Neutrophil (primary cell): ENCODE data around the gene USP17L22.
"Not testable (repeated sequence)": the region's sequence is repeated elsewhere in the genome, so short reads cannot be mapped to it uniquely, and the experiment has no call there.

ENCODE experiments used
- H3K27ac ChIP-seq: fragments of 200-600 bp; sonication (generic); 2 replicates; pipeline ENCODE4 v1.5.1; 2016; ENCODE audit warnings: mild to moderate bottlenecking, moderate library complexity
- H3K27me3 ChIP-seq: fragments of 200-600 bp; sonication (generic); 2 replicates; pipeline ENCODE4 v1.6.0; 2016; ENCODE audit warnings: mild to moderate bottlenecking
- H3K36me3 ChIP-seq: fragments of 200-600 bp; sonication (generic); 2 replicates; pipeline ENCODE4 v1.5.1; 2017
- H3K4me1 ChIP-seq, 2 experiments: fragments of 200-600 bp in 1 of 2; sonication (generic) in 1 of 2; 1 replicate in 1 of 2; 2 replicates in 1 of 2; pipeline versions ENCODE4 v1.5.1 to v1.6.1; 2013 to 2016; ENCODE audit warnings: low read depth in 1 of 2, low read length in 1 of 2, mild to moderate bottlenecking in 1 of 2, moderate library complexity in 1 of 2; ENCODE audit not compliant: control insufficient read depth in 1 of 2, insufficient read depth in 1 of 2
- H3K4me3 ChIP-seq, 2 experiments: fragments of 200-600 bp in 1 of 2; sonication (generic) in 1 of 2; 1 replicate in 1 of 2; 2 replicates in 1 of 2; pipeline ENCODE4 v1.5.1; 2013 to 2016; ENCODE audit warnings: low read depth in 1 of 2, low read length in 1 of 2, mild to moderate bottlenecking in 1 of 2, moderate library complexity in 1 of 2
- H3K9me3 ChIP-seq: fragments of 200-600 bp; sonication (generic); 2 replicates; pipeline ENCODE4 v1.5.1; 2016

USP17L22 gene, protein sequence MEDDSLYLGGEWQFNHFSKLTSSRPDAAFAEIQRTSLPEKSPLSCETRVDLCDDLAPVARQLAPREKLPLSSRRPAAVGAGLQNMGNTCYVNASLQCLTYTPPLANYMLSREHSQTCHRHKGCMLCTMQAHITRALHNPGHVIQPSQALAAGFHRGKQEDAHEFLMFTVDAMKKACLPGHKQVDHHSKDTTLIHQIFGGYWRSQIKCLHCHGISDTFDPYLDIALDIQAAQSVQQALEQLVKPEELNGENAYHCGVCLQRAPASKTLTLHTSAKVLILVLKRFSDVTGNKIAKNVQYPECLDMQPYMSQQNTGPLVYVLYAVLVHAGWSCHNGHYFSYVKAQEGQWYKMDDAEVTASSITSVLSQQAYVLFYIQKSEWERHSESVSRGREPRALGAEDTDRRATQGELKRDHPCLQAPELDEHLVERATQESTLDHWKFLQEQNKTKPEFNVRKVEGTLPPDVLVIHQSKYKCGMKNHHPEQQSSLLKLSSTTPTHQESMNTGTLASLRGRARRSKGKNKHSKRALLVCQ

DNA sequence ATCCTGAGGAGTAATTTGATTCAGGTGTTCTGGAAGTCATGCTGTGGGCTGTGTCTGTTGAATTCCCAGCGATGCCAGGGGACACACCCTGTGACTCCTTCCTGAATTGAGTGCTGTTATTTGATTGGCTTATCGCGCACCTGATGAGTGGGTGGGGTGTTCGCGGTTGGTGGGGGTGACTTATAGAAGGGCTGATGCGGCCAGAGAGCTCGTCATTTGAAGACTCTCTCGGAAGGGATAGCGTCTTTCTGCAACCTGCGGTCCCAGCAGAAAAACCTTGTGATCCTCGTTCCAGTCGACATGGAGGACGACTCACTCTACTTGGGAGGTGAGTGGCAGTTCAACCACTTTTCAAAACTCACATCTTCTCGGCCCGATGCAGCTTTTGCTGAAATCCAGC, at the start of gene USP17L22:
Gene USP17L22, plus strand, starts transcription at position 301 of the 400 bp plus-strand sequence. Its CDS starts 0 bp downstream, at position 301.
- not testable (repeated sequence) for H3K27me3 ChIP-seq, H3K4me3 ChIP-seq, H3K9me3 ChIP-seq, H3K27ac ChIP-seq, H3K4me1 ChIP-seq, H3K36me3 ChIP-seq

- not testable (repeated sequence) for H3K4me3 ChIP-seq, H3K36me3 ChIP-seq, H3K27ac ChIP-seq, H3K9me3 ChIP-seq, H3K4me1 ChIP-seq, H3K27me3 ChIP-seq
These were observed 47.6 kb upstream of the USP17L22 start, which contains the start of gene USP17L12 for GRCh38 chr4:9219852-9220251. TSS of gene USP17L12 (plus strand) at chr4:9220152. CDS start at chr4:9220152, 0 bp downstream.

GRCh38 chr4:9224596-9224995, 42.8 kb upstream of the USP17L22 start, which contains the start of gene USP17L13:
TSS of gene USP17L13 (plus strand) at chr4:9224896. CDS start at chr4:9224896, 0 bp downstream.
- H3K9me3 ChIP-seq, H3K4me1 ChIP-seq, H3K27ac ChIP-seq, H3K4me3 ChIP-seq, H3K27me3 ChIP-seq, H3K36me3 ChIP-seq: not testable (repeated sequence)

GRCh38 chr4:9230249-9230648, 37.2 kb upstream of the USP17L22 start:
- H3K27ac ChIP-seq, H3K27me3 ChIP-seq, H3K4me1 ChIP-seq, H3K4me3 ChIP-seq, H3K36me3 ChIP-seq, H3K9me3 ChIP-seq: not testable (repeated sequence)

DNA sequence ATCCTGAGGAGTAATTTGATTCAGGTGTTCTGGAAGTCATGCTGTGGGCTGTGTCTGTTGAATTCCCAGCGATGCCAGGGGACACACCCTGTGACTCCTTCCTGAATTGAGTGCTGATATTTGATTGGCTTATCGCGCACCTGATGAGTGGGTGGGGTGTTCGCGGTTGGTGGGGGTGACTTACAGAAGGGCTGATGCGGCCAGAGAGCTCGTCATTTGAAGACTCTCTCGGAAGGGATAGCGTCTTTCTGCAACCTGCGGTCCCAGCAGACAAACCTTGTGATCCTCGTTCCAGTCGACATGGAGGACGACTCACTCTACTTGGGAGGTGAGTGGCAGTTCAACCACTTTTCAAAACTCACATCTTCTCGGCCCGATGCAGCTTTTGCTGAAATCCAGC, 33.3 kb upstream of the USP17L22 start, which contains the start of gene USP17L15:
Gene USP17L15, plus strand, starts transcription at position 301 of the 400 bp plus-strand sequence. Its CDS starts 0 bp downstream, at position 301.
- not testable (repeated sequence) for H3K27me3 ChIP-seq, H3K36me3 ChIP-seq, H3K9me3 ChIP-seq, H3K4me3 ChIP-seq, H3K4me1 ChIP-seq, H3K27ac ChIP-seq

DNA sequence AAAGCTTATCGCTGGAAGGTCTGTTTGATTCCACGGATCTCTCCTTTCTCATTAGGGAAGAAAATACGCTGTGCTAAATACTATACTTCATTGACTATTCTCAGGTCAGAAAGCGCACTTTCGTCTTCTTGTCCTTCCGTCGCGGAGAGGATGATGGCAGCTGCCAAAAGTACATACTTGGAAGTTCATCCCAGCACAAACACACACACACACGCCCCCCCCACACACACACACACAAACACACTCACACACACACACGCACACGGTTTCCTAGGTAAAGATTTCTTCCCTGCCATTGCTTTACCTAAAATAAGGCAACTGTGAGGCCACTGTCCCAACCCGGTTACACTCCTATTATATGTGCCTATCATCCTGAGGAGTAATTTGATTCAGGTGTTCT, 29.0 kb upstream of the USP17L22 start:
- not testable (repeated sequence) for H3K36me3 ChIP-seq, H3K4me3 ChIP-seq, H3K27me3 ChIP-seq, H3K4me1 ChIP-seq, H3K27ac ChIP-seq, H3K9me3 ChIP-seq

DNA sequence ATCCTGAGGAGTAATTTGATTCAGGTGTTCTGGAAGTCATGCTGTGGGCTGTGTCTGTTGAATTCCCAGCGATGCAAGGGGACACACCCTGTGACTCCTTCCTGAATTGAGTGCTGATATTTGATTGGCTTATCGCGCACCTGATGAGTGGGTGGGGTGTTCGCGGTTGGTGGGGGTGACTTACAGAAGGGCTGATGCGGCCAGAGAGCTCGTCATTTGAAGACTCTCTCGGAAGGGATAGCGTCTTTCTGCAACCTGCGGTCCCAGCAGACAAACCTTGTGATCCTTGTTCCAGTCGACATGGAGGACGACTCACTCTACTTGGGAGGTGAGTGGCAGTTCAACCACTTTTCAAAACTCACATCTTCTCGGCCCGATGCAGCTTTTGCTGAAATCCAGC, 23.8 kb upstream of the USP17L22 start, which contains the start of gene USP17L17:
Gene USP17L17, plus strand, starts transcription at position 301 of the 400 bp plus-strand sequence. Its CDS starts 0 bp downstream, at position 301.
- H3K27ac ChIP-seq, H3K4me3 ChIP-seq, H3K4me1 ChIP-seq, H3K27me3 ChIP-seq, H3K9me3 ChIP-seq, H3K36me3 ChIP-seq: not testable (repeated sequence)

- H3K4me1 ChIP-seq, H3K9me3 ChIP-seq, H3K36me3 ChIP-seq, H3K4me3 ChIP-seq, H3K27ac ChIP-seq, H3K27me3 ChIP-seq: not testable (repeated sequence)
These were observed 19.3 kb upstream of the USP17L22 start, which contains the start of gene USP17L18 for GRCh38 chr4:9247953-9248680. TSS of gene USP17L18 (plus strand) at chr4:9248630. CDS start at chr4:9248630, 0 bp downstream.

GRCh38 chr4:9253078-9253477, 14.3 kb upstream of the USP17L22 start, which contains the start of gene USP17L19:
TSS of gene USP17L19 (plus strand) at chr4:9253378. CDS start at chr4:9253378, 0 bp downstream.
- H3K4me3 ChIP-seq, H3K4me1 ChIP-seq, H3K27ac ChIP-seq, H3K27me3 ChIP-seq, H3K9me3 ChIP-seq, H3K36me3 ChIP-seq: not testable (repeated sequence)

DNA sequence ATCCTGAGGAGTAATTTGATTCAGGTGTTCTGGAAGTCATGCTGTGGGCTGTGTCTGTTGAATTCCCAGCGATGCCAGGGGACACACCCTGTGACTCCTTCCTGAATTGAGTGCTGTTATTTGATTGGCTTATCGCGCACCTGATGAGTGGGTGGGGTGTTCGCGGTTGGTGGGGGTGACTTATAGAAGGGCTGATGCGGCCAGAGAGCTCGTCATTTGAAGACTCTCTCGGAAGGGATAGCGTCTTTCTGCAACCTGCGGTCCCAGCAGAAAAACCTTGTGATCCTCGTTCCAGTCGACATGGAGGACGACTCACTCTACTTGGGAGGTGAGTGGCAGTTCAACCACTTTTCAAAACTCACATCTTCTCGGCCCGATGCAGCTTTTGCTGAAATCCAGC, 9.6 kb upstream of the USP17L22 start, which contains the start of gene USP17L20:
Gene USP17L20, plus strand, starts transcription at position 301 of the 400 bp plus-strand sequence. Its CDS starts 0 bp downstream, at position 301.
- H3K4me3 ChIP-seq, H3K27ac ChIP-seq, H3K4me1 ChIP-seq, H3K9me3 ChIP-seq, H3K36me3 ChIP-seq, H3K27me3 ChIP-seq: not testable (repeated sequence)

- H3K27me3 ChIP-seq, H3K27ac ChIP-seq, H3K4me1 ChIP-seq, H3K9me3 ChIP-seq, H3K4me3 ChIP-seq, H3K36me3 ChIP-seq: not testable (repeated sequence)
These were observed 4.8 kb upstream of the USP17L22 start, which contains the start of gene USP17L21 for GRCh38 chr4:9262572-9262971. TSS of gene USP17L21 (plus strand) at chr4:9262872. CDS start at chr4:9262872, 0 bp downstream.

DNA sequence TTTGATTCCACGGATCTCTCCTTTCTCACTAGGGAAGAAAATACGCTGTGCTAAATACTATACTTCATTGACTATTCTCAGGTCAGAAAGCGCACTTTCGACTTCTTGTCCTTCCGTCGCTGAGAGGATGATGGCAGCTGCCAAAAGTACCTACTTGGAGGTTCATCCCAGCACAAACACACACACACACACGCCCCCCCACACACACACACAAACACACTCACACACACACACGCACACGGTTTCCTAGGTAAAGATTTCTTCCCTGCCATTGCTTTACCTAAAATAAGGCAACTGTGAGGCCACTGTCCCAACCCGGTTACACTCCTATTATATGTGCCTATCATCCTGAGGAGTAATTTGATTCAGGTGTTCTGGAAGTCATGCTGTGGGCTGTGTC, 4.3 kb downstream of the USP17L22 start:
- not testable (repeated sequence) for H3K4me3 ChIP-seq, H3K27me3 ChIP-seq, H3K27ac ChIP-seq, H3K9me3 ChIP-seq, H3K4me1 ChIP-seq, H3K36me3 ChIP-seq
